Erythroblast (primary cell): ENCODE results near the gene VASN.

Experiments used
- GATA1 ChIP-seq: IDR thresholded peaks from 2 replicates; pipeline ENCODE4 v1.6.1; 2011; ENCODE audit warnings: low read depth, mild to moderate bottlenecking, control low read depth, low read length, moderate library complexity
- POLR2A ChIP-seq: IDR thresholded peaks from 2 replicates; pipeline ENCODE4 v1.6.1; 2011; ENCODE audit warnings: mild to moderate bottlenecking, low read length

DNA sequence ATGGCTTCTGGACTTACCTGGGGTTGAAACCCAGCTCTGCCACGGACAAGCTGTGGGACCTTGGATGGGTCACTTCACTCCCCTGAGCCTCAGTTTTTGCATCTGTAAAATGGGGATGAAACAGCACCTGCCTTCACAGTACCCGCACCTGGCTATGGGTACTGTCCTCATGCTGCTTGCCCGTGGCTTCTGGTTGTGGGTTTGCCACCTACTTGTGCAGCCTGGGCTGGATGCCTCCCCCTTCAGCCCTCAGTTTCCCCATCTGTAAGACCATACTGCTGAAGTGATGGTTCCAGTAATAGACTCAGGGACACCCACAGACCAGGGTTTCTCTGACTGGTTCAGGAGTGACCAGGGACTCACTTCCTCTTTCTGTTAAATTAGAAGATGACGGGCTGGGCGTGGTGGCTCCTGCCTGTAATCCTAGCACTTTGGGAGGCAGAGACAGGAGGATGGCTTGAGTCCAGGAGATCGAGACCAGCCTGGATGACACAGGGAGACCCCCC lies 46.3 kb upstream of the VASN start:
- TF ChIP-seq POLR2A: no peak
- TF ChIP-seq GATA1: no peak
